Skeletal muscle satellite cell (primary cell): Measurements from ENCODE around the gene ARHGAP33.
"Not testable (repeated sequence)": the region's sequence is repeated elsewhere in the genome, so short reads cannot be mapped to it uniquely, and the experiment has no call there.

ENCODE experiments used
- H3K27me3 ChIP-seq: 2 replicates; pipeline ENCODE4 v1.7.0; 2013; ENCODE audit warnings: low read length; ENCODE audit not compliant: control insufficient read depth, insufficient read depth
- H3K36me3 ChIP-seq: 2 replicates; pipeline ENCODE4 v1.7.0; 2013; ENCODE audit warnings: mild to moderate bottlenecking, control low read depth, low read length; ENCODE audit not compliant: insufficient read depth
- H3K4me1 ChIP-seq: 2 replicates; pipeline ENCODE4 v1.7.0; 2013; ENCODE audit warnings: low read length; ENCODE audit not compliant: control insufficient read depth, insufficient read depth
- H3K4me2 ChIP-seq: 2 replicates; pipeline ENCODE4 v1.7.0; 2013; ENCODE audit warnings: mild to moderate bottlenecking, low read length
- H3K4me3 ChIP-seq: 2 replicates; pipeline ENCODE4 v1.7.0; 2013; ENCODE audit warnings: low read length
- H3K9ac ChIP-seq: 2 replicates; pipeline ENCODE4 v1.7.0; 2013; ENCODE audit warnings: mild to moderate bottlenecking, low read depth, low read length, moderate library complexity
- H3K9me3 ChIP-seq: replicated peaks from 2 replicates; pipeline ENCODE4 v1.7.0; 2013; ENCODE audit warnings: mild to moderate bottlenecking, control low read depth, low read length

Gene ARHGAP33

GRCh38 chr19:35764432-35765315, 10.7 kb upstream of the ARHGAP33 start:
- H3K27me3 ChIP-seq: no peaks in the 10 kb centered on the region
- H3K9ac ChIP-seq: no peak overlapping the region
- H3K4me3 ChIP-seq: no peak overlapping the region
- H3K4me2 ChIP-seq: no peak overlapping the region
- no peaks in the 10 kb centered on the region for H3K9me3 ChIP-seq
- peaks cover 4% of the 10 kb centered on the region for H3K4me1 ChIP-seq
- H3K36me3 ChIP-seq: peaks cover 31% of the 10 kb centered on the region

- H3K9ac ChIP-seq: no peak overlapping the region
- H3K4me1 ChIP-seq: no peaks in the 10 kb centered on the region
- H3K4me2 ChIP-seq: no peak overlapping the region
- no peak overlapping the region for H3K4me3 ChIP-seq
- no peaks in the 10 kb centered on the region for H3K27me3 ChIP-seq
- no peaks in the 10 kb centered on the region for H3K9me3 ChIP-seq
- peaks cover 25% of the 10 kb centered on the region for H3K36me3 ChIP-seq
Measured at GRCh38 chr19:35766571-35767104, 8.7 kb upstream of the ARHGAP33 start.

- Histone ChIP-seq H3K36me3 (peaks cover 19% of the 10 kb centered on the region), H3K4me3 (no peak overlapping the region)
Measured at GRCh38 chr19:35767288-35768081, 7.9 kb upstream of the ARHGAP33 start.

GRCh38 chr19:35768082-35768421, 7.3 kb upstream of the ARHGAP33 start:
- Histone ChIP-seq H3K4me1 (no peaks in the 10 kb centered on the region), H3K9me3 (no peaks in the 10 kb centered on the region), H3K36me3 (peaks cover 19% of the 10 kb centered on the region), H3K4me3 (no peak overlapping the region), H3K27me3 (no peaks in the 10 kb centered on the region), H3K4me2 (no peak overlapping the region), H3K9ac (no peak overlapping the region)

More at GRCh38 chr19:35767288-35768081, 7.9 kb upstream of the ARHGAP33 start:
- Histone ChIP-seq H3K27me3 (no peaks in the 10 kb centered on the region), H3K4me1 (no peaks in the 10 kb centered on the region), H3K4me2 (no peak overlapping the region), H3K9me3 (no peaks in the 10 kb centered on the region), H3K9ac (no peak overlapping the region)

GRCh38 chr19:35772362-35772761, 3.0 kb upstream of the ARHGAP33 start:
- H3K27me3 ChIP-seq, H3K4me2 ChIP-seq, H3K36me3 ChIP-seq, H3K9me3 ChIP-seq, H3K4me1 ChIP-seq, H3K9ac ChIP-seq, H3K4me3 ChIP-seq: not testable (repeated sequence)

GRCh38 chr19:35773020-35773806, 2.2 kb upstream of the ARHGAP33 start:
- H3K27me3 ChIP-seq: no peaks in the 10 kb centered on the region
- H3K36me3 ChIP-seq: peaks cover 4% of the 10 kb centered on the region
- H3K4me2 ChIP-seq: no peak overlapping the region
- H3K4me3 ChIP-seq: no peak overlapping the region
- no peak overlapping the region for H3K9ac ChIP-seq
- peaks cover 9% of the 10 kb centered on the region for H3K4me1 ChIP-seq
- no peaks in the 10 kb centered on the region for H3K9me3 ChIP-seq

DNA sequence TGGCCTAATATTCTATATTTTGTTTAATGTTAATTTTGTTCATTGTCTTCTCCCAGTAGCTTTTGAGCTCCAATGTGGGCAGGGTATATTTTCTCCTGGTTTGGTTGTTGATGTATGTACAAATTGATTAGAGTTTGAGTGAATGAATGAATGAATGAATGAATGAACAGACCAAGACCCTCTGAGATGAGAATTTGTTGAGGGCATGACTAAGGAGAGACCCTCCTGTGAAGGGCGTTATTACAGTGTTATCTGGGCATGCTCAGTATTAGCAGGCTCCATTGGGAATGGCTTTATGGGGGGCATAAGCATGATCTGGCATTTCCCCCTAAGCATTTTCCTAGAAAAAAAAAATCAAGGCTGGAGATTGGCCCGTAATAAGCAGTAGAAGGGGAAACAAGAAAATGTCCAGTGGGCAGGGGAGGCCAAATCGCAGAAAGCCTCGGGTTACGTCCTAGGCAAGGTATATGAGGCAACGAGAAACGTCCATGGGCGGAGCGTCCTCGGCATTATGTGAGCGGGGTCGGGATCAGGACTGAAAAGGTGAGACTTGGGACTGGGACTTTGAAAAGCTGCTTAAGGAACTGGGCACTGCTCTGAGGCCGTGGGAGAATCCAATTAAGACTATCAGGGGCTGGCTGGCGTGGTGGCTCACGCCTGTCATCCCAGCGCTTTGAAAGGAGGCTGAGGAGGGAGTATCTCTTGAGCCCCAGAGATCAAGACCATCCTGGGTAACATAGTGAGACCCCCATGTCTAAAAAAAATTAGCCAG, 904 bp upstream of the ARHGAP33 start:
- Histone ChIP-seq H3K9ac (no peak overlapping the region), H3K27me3 (no peaks in the 10 kb centered on the region), H3K4me2 (peak overlapping the region; percentile 87), H3K4me3 (peak overlapping the region; percentile 66), H3K36me3 (no peaks in the 10 kb centered on the region), H3K9me3 (no peaks in the 10 kb centered on the region), H3K4me1 (peaks cover 9% of the 10 kb centered on the region)

DNA sequence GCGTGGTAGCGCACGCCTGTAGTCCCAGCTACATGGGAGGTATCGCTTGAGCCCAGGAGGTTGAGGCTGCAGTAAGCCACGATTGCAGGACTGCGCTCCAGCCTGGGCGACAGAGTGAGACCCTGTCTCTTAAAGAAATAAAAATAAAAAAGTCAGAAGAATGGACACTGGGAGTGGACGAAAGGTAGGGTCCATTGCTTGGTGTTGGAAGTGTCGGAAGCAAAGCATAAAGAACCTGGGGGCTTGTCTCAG, 392 bp upstream of the ARHGAP33 start:
- Histone ChIP-seq H3K4me2 (peak overlapping the region; percentile 87), H3K4me1 (peaks cover 9% of the 10 kb centered on the region), H3K36me3 (peaks cover 1% of the 10 kb centered on the region), H3K4me3 (peak overlapping the region; percentile 66), H3K9ac (no peak overlapping the region), H3K9me3 (no peaks in the 10 kb centered on the region), H3K27me3 (no peaks in the 10 kb centered on the region)

GRCh38 chr19:35776102-35776788, 881 bp downstream of the ARHGAP33 start:
- Histone ChIP-seq H3K4me1 (peaks cover 9% of the 10 kb centered on the region), H3K4me3 (peak overlapping the region; percentile 78), H3K27me3 (no peaks in the 10 kb centered on the region), H3K9ac (peak overlapping the region; percentile 79), H3K4me2 (peak overlapping the region; percentile 89), H3K36me3 (peaks cover 3% of the 10 kb centered on the region), H3K9me3 (no peaks in the 10 kb centered on the region)

- Histone ChIP-seq H3K4me1 (peaks cover 9% of the 10 kb centered on the region), H3K27me3 (no peaks in the 10 kb centered on the region), H3K36me3 (peaks cover 3% of the 10 kb centered on the region), H3K9me3 (no peaks in the 10 kb centered on the region), H3K9ac (no peak overlapping the region), H3K4me2 (no peak overlapping the region), H3K4me3 (no peak overlapping the region)
Measured at GRCh38 chr19:35777086-35777841, 1.9 kb downstream of the ARHGAP33 start.
